Lung (tissue), 12 donors: ENCODE measurements around the gene CASP7. TPM values are rescaled to one million over a fixed set of nuclear protein-coding genes. Genes with fewer than 3 reads are reported as not detected.

Source experiments
- ATAC-seq: fragments of 200-7000 bp; cut with Tn5 transposase; one replicate; pipeline ENCODE4 v1.9.1; 2020; ENCODE audit warnings: moderate number of reproducible peaks; ENCODE audit not compliant: insufficient read depth, low FRiP score
- DNase-seq, 3 donors: peaks; one replicate each; pipeline ENCODE4 v3.0.0-alpha.2; 2013 to 2017
- H3K27ac ChIP-seq, 2 donors: one replicate each; pipeline ENCODE4 v1.5.1; 2013; ENCODE audit warnings: mild to moderate bottlenecking in 2 of 2, moderate library complexity in 2 of 2, control low read depth in 1 of 2, inconsistent platforms in 1 of 2, low read depth in 1 of 2, low read length in 1 of 2
- H3K27me3 ChIP-seq, 3 donors: one replicate each; pipeline ENCODE4 v1.5.1; 2013; ENCODE audit warnings: low read length in 2 of 3; ENCODE audit not compliant: control insufficient read depth in 3 of 3, insufficient read depth in 3 of 3
- H3K36me3 ChIP-seq, 4 donors: one replicate each; pipeline ENCODE4 v1.5.1; 2013; ENCODE audit warnings: low read length in 4 of 4, mild to moderate bottlenecking in 1 of 4, moderate library complexity in 1 of 4; ENCODE audit not compliant: control insufficient read depth in 4 of 4, insufficient read depth in 4 of 4
- H3K4me1 ChIP-seq, 5 donors: one replicate each; pipeline ENCODE4 v1.5.1; 2013; ENCODE audit warnings: low read length in 5 of 5, mild to moderate bottlenecking in 2 of 5, moderate library complexity in 1 of 5; ENCODE audit not compliant: control insufficient read depth in 5 of 5, insufficient read depth in 5 of 5
- H3K4me3 ChIP-seq: one replicate; pipeline ENCODE4 v1.5.1; 2013; ENCODE audit warnings: mild to moderate bottlenecking, control low read depth, moderate library complexity
- H3K9ac ChIP-seq, 2 donors: one replicate each; pipeline ENCODE4 v1.5.1; 2013; ENCODE audit warnings: low read length in 2 of 2, control low read depth in 1 of 2; ENCODE audit not compliant: insufficient read depth in 1 of 2
- H3K9me3 ChIP-seq, 4 donors: one replicate each; pipeline ENCODE4 v1.5.1; 2013; ENCODE audit warnings: low read length in 3 of 4, mild to moderate bottlenecking in 1 of 4, moderate library complexity in 1 of 4; ENCODE audit not compliant: control insufficient read depth in 4 of 4, insufficient read depth in 3 of 4
- WGBS, 2 donors: extraction: QIAGEN DNeasy Blood & Tissue Kit; methylation state at CpG; one replicate each; pipeline ENCODE4 v1.1.7; 2013; 5-methylcytosine and 5-hydroxymethylcytosine counted together
- polyA plus RNA-seq, 2 donors: library from polyadenylated mRNA; stranded (reverse); fragments of 200-250 nt; gene quantifications; one replicate each; pipeline ENCODE4 v1.2.1, GENCODE V29; 2013
- total RNA-seq, 2 donors: library from RNA; depleted of rRNA in 1 of 2; stranded (reverse); fragments of >200 nt in 1 of 2; gene quantifications; one replicate each; pipeline ENCODE4 v1.2.1, GENCODE V29; 2014 to 2021
- TF ChIP-seq, protein P1 (sequence below): IDR thresholded peaks from 2 replicates; pipeline ENCODE4 v1.5.1; 2012; ENCODE audit warnings: mild to moderate bottlenecking; ENCODE audit errors: control extremely low read depth, extremely low read depth
- donor health status: control.
- donor health status: control.
- donor health status: Bipolar disorder and iron deficiency.
- donor health status: healthy.
- donor health status: DM: yes; HTN: yes; CAD: no.

CASP7 gene
- total and polyA plus RNA-seq, 4 donors, result 15.4 to 48.2 (median 26.6) TPM

DNA sequence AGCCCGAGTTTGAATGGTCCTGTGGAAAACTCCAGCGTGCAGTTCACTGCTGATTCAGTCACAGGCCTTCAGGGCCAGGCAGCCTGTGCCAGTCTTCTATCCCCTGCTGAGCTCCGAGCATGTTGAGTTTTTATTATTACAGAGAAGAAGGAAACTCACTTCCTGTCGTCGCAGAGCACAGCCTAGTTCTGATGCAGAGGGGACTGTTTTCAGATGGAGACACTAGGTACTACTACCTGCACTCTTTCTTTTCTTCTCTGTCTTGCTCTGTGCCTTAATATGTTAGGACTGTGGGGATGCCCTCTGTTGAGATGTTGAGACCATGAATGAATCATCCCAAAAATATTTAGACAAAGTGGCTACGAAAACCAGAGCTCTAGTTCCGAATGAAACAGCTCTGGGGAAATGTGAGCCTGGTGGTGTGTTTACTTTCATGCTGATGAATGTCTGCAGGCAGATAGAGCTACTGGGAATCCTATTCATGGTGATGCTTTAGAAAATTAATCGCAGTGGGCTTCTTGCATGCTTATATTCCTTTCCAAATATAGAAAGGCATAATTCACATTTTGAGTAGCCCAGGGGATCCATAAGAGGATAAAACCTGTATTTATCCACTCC, 29.6 kb downstream of the CASP7 start:
- TF ChIP-seq, protein P1, sequence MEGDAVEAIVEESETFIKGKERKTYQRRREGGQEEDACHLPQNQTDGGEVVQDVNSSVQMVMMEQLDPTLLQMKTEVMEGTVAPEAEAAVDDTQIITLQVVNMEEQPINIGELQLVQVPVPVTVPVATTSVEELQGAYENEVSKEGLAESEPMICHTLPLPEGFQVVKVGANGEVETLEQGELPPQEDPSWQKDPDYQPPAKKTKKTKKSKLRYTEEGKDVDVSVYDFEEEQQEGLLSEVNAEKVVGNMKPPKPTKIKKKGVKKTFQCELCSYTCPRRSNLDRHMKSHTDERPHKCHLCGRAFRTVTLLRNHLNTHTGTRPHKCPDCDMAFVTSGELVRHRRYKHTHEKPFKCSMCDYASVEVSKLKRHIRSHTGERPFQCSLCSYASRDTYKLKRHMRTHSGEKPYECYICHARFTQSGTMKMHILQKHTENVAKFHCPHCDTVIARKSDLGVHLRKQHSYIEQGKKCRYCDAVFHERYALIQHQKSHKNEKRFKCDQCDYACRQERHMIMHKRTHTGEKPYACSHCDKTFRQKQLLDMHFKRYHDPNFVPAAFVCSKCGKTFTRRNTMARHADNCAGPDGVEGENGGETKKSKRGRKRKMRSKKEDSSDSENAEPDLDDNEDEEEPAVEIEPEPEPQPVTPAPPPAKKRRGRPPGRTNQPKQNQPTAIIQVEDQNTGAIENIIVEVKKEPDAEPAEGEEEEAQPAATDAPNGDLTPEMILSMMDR, result no peak
- peaks cover 0 to 8% (median 2%) of the 10 kb centered on the region in 4 donors for H3K36me3 ChIP-seq
- WGBS, 2 donors, result 55 to 66% methylated on average over 8 of the region's 8 CpGs
- H3K4me1 ChIP-seq, result peaks cover 0 to 7% (median 0%) of the 10 kb centered on the region in 5 donors
- ATAC-seq (no peak), DNase-seq (no peak)
- H3K9me3 ChIP-seq, result no peaks in the 10 kb centered on the region
- no peak overlapping the region for H3K27ac ChIP-seq
- H3K4me3 ChIP-seq, result no peak overlapping the region
- no peak overlapping the region for H3K9ac ChIP-seq
- no peaks in the 10 kb centered on the region for H3K27me3 ChIP-seq

DNA sequence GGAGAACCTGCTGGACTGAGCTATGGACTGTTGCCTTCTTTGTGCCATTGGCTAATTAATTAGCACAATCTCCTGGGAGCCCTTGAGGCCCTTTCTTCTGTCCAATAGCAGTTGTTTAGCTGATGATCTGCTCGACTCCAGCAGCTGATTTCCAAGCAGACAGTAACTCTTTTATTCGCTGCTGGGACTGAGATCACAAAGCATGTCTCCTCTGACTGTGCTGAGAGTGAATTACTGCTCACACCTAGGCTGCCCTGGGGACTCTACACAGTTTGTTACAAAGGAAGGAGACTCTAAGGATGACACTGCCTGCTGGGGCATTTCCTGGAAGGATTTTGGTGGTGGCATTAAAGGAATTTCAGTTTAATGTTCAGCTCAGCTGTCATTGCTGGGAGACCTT, 31.4 kb downstream of the CASP7 start:
- WGBS, 2 donors, result 76 to 80% methylated on average over 2 of the region's 2 CpGs
- no peak overlapping the region for H3K9ac ChIP-seq
- no peak overlapping the region for H3K27ac ChIP-seq
- ATAC-seq (no peak), DNase-seq (no peak)
- H3K4me3 ChIP-seq, result no peak overlapping the region
- no peaks in the 10 kb centered on the region for H3K27me3 ChIP-seq
- TF ChIP-seq, protein P1, result no peak
- H3K9me3 ChIP-seq, result no peaks in the 10 kb centered on the region
- peaks cover 0 to 7% (median 0%) of the 10 kb centered on the region in 5 donors for H3K4me1 ChIP-seq
- peaks cover 0 to 13% (median 4%) of the 10 kb centered on the region in 4 donors for H3K36me3 ChIP-seq

DNA sequence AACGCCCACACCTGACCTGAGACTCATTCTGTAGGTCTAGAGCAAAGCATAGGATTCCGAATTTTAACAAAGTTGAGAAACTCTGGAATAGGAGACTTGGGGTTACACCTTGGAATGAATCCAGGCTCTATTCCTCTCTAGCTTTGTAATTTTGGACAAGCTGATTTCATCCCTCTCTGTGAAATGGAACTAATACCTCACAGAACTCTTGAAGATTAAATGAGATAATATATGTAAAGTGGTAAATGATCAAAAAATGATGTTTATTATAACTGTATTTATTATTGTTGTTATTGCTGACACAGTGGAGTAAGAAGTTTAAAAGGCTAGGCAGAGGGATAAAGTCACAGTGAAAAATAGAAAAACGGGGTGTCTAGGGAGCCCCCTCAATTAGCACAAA, 32.3 kb downstream of the CASP7 start:
- Histone ChIP-seq H3K36me3 (peaks cover 0 to 13% (median 4%) of the 10 kb centered on the region in 4 donors), H3K27me3 (no peaks in the 10 kb centered on the region), H3K9me3 (no peaks in the 10 kb centered on the region), H3K9ac (no peak overlapping the region), H3K4me3 (no peak overlapping the region), H3K27ac (no peak overlapping the region), H3K4me1 (peaks cover 0 to 6% (median 0%) of the 10 kb centered on the region in 5 donors)
- no peak for DNase-seq
- TF ChIP-seq, protein P1, result no peak
- ATAC-seq, result no peak
- 91 to 98% methylated on average over 3 of the region's 3 CpGs for WGBS, 2 donors
